ENCODE data around the gene ABAT. TPM values are rescaled to one million over a fixed set of nuclear protein-coding genes. Genes with fewer than 3 reads are reported as not detected.

ABAT gene
- total and polyA plus RNA-seq, 2 of the 8 experiments (the other 6 are each of a cell fraction or from before 2014, with no cell fraction given): 6.4 to 8.4 TPM

- Histone ChIP-seq H3K4me3 (ENCODE audit: extremely low read depth in 1 of 4, insufficient read depth in 2 of 4, low read depth in 3 of 4, low read length in 4 of 4) (no peak overlapping the region), H4K20me1 (replicated peaks in 1 of 2; ENCODE audit: control insufficient read depth in 1 of 2, insufficient read depth in 2 of 2, low read length in 2 of 2) (peaks cover 9 to 19% of the 10 kb centered on the region in 2 experiments), H3K9ac (replicated peaks in 1 of 4; ENCODE audit: extremely low read depth in 1 of 4, low read depth in 3 of 4, low read length in 3 of 4) (no peak overlapping the region), H2BK12ac (ENCODE audit: low read depth, low read length) (no peak overlapping the region), H3K79me2 (ENCODE audit: control insufficient read depth in 1 of 2, insufficient read depth in 2 of 2, low read length in 2 of 2) (peaks cover 6 to 35% of the 10 kb centered on the region in 2 experiments; a peak in 2 of 4 replicates), H3K36me3 (ENCODE audit: control insufficient read depth in 2 of 4, insufficient read depth in 4 of 4, low read length in 3 of 4) (peaks cover 34 to 73% (median 58%) of the 10 kb centered on the region in 4 experiments), H4K5ac (ENCODE audit: insufficient read length, low read depth, low read length) (no peak overlapping the region), H3K23ac (ENCODE audit: insufficient read length) (no peak overlapping the region), H3K14ac (ENCODE audit: insufficient read length) (no peak overlapping the region), H4K8ac (ENCODE audit: extremely low read depth, insufficient read depth, low read length) (no peak overlapping the region), H2BK20ac (ENCODE audit: low read length) (no peak overlapping the region), H2AK5ac (ENCODE audit: low read depth, low read length) (no peak overlapping the region), H2AFZ (ENCODE audit: low read length) (no peak overlapping the region), H3K18ac (ENCODE audit: extremely low read depth, low read length) (no peak overlapping the region), H3K56ac (replicated peaks; ENCODE audit: insufficient read length, low read depth, low read length) (no peak overlapping the region), H2BK15ac (ENCODE audit: low read length) (no peak overlapping the region), H3K79me1 (ENCODE audit: low read depth, low read length) (peaks cover 23% of the 10 kb centered on the region), H3K9me3 (ENCODE audit: insufficient read depth in 2 of 2, low read depth in 1 of 2, low read length in 1 of 2) (no peaks in the 10 kb centered on the region), H2BK5ac (ENCODE audit: low read depth, low read length) (no peak overlapping the region), H3K4me2 (ENCODE audit: insufficient read depth in 1 of 2, low read depth in 2 of 2, low read length in 2 of 2) (no peak overlapping the region), H2BK120ac (replicated peaks; ENCODE audit: low read depth, low read length) (no peak overlapping the region), H3K27ac (ENCODE audit: low read depth, low read length) (no peak overlapping the region), H3K27me3 (replicated peaks in 1 of 4; ENCODE audit: control insufficient read depth in 3 of 4, extremely low read depth in 1 of 4, insufficient read depth in 3 of 4, low read length in 3 of 4) (no peaks in the 10 kb centered on the region), H3K23me2 (ENCODE audit: low read depth, low read length) (no peaks in the 10 kb centered on the region; the same call in 1 of the 2 replicates), H3K4me1 (replicated peaks in 1 of 4; ENCODE audit: control insufficient read depth in 3 of 4, insufficient read depth in 4 of 4, low read length in 3 of 4) (no peaks in the 10 kb centered on the region; a peak in 1 of 7 replicates), H4K91ac (replicated peaks; ENCODE audit: insufficient read length, low read length) (no peak overlapping the region), H3K4ac (replicated peaks; ENCODE audit: insufficient read length, low read depth, low read length) (no peak overlapping the region)
- no peak for TF ChIP-seq GABPA (IDR thresholded peaks at IDR 0.05; ENCODE audit: borderline replicate concordance, insufficient read depth, low read length)
- TF ChIP-seq KDM4A (IDR thresholded peaks at IDR 0.05; ENCODE audit: low read depth, low read length, severe bottlenecking): no peak
- FAIRE-seq: no peak
- CTCF ChIA-PET (ENCODE audit: partially characterized antibody): interaction anchor here (0.6 to 24.1 kb wide), 5 partner anchors 9 to 246 kb away, joined by 3 to 416 read pairs (median 7); no protein-coding TSS in a partner anchor
- no peak for DNase-seq (ENCODE audit: low read depth in 1 of 2, low spot score in 2 of 2)
- WGBS, 2 experiments (ENCODE audit: extremely low coverage in 1 of 2, insufficient coverage in 1 of 2, insufficient read length in 1 of 2, insufficient replicate concordance in 2 of 2, low coverage in 1 of 2, low lambda C conversion rate in 2 of 2, missing lambda C conversion rate in 1 of 2): 89% methylated on average over 4 of the region's 4 CpGs; no CpG with 5 or more reads in 1 of the 2 experiments
- POLR2A ChIA-PET (ENCODE audit: partially characterized antibody): interaction anchor here (1.2 to 4.2 kb wide), 7 partner anchors 9 to 55 kb away, joined by 3 to 14 read pairs (median 3); no protein-coding TSS in a partner anchor
Observed at GRCh38 chr16:8627456-8627855, 47.0 kb upstream of the ABAT start.
